WERI-Rb-1 (cell line): ENCODE data around the gene ADARB1.
"Not testable (repeated sequence)": the region's sequence is repeated elsewhere in the genome, so short reads cannot be mapped to it uniquely, and the experiment has no call there.

Experiments used
- DNase-seq: peaks from one replicate; pipeline ENCODE4 v3.0.0-alpha.2; 2020
- H3K27ac ChIP-seq: fragments of 250-450 bp; sonication (Bioruptor Pico); 2 replicates; pipeline ENCODE4 v1.5.1; 2020; ENCODE audit warnings: mild to moderate bottlenecking, moderate library complexity
- H3K27me3 ChIP-seq: fragments of 250-450 bp; sonication (Bioruptor Pico); 2 replicates; pipeline ENCODE4 v1.5.1; 2021; ENCODE audit warnings: mild to moderate bottlenecking, low read depth, moderate library complexity; ENCODE audit not compliant: insufficient read depth, severe bottlenecking
- H3K36me3 ChIP-seq: fragments of 250-450 bp; sonication (Bioruptor Pico); 2 replicates; pipeline ENCODE4 v1.5.1; 2020; ENCODE audit warnings: mild to moderate bottlenecking, moderate library complexity
- H3K4me3 ChIP-seq: 2 replicates; pipeline ENCODE4 v1.5.1; 2011; ENCODE audit warnings: low read depth, mild to moderate bottlenecking, control low read depth, low read length
- H3K9me3 ChIP-seq: fragments of 250-450 bp; sonication (Bioruptor Pico); 2 replicates; pipeline ENCODE4 v1.5.1; 2021; ENCODE audit warnings: mild to moderate bottlenecking, moderate library complexity; ENCODE audit not compliant: severe bottlenecking
- CTCF ChIP-seq: IDR thresholded peaks from 2 replicates; pipeline ENCODE4 v1.5.1; 2011; ENCODE audit warnings: low read depth, mild to moderate bottlenecking, control low read depth, inconsistent platforms, low read length

ADARB1 gene

GRCh38 chr21:45074048-45074817 lies at the start of gene ADARB1:
ADARB1 (plus strand) TSS chr21:45074580; CDS start chr21:45171657, 97,077 bp downstream.
- DNase-seq, result peak; percentile 85
- no peak for TF ChIP-seq CTCF
- H3K27ac ChIP-seq, result peak within 1 kb of the TSS; percentile 85
- H3K27me3 ChIP-seq, result no peaks in the 10 kb centered on the region
- H3K36me3 ChIP-seq, result 0 out of 2 replicates have a peak, but pooled peaks cover 2% of the 10 kb centered on the region
- H3K4me3 ChIP-seq, result peak within 1 kb of the TSS; percentile 77
- H3K9me3 ChIP-seq, result no peaks in the 10 kb centered on the region

GRCh38 chr21:45026066-45026745 lies 48.2 kb upstream of the ADARB1 start:
- no peaks in the 10 kb centered on the region for H3K36me3 ChIP-seq
- DNase-seq, result no peak
- H3K9me3 ChIP-seq, result peaks cover 21% of the 10 kb centered on the region
- H3K27ac ChIP-seq, result peak overlapping the region; percentile 43
- TF ChIP-seq CTCF, result no peak
- no peaks in the 10 kb centered on the region for H3K27me3 ChIP-seq
- no peak overlapping the region for H3K4me3 ChIP-seq

- Histone ChIP-seq H3K27me3 (no peaks in the 10 kb centered on the region), H3K36me3 (no peaks in the 10 kb centered on the region), H3K27ac (peak overlapping the region; percentile 43), H3K9me3 (peaks cover 21% of the 10 kb centered on the region), H3K4me3 (no peak overlapping the region)
- peak; percentile 92 for TF ChIP-seq CTCF
- peak; percentile 86 for DNase-seq
These were observed 47.6 kb upstream of the ADARB1 start for GRCh38 chr21:45026826-45027225.

GRCh38 chr21:45027241-45028196 lies 46.9 kb upstream of the ADARB1 start:
- H3K4me3 ChIP-seq, result no peak overlapping the region
- no peak for TF ChIP-seq CTCF
- H3K27ac ChIP-seq, result peak overlapping the region; percentile 43; the same call in 1 of the 2 replicates
- no peaks in the 10 kb centered on the region for H3K27me3 ChIP-seq
- H3K36me3 ChIP-seq, result no peaks in the 10 kb centered on the region
- H3K9me3 ChIP-seq, result peaks cover 19% of the 10 kb centered on the region
- no peak for DNase-seq

GRCh38 chr21:45028645-45029044 lies 45.7 kb upstream of the ADARB1 start:
- H3K4me3 ChIP-seq, H3K27me3 ChIP-seq, DNase-seq, H3K36me3 ChIP-seq, H3K9me3 ChIP-seq: not testable (repeated sequence)
- peak overlapping the region; percentile 91 for H3K27ac ChIP-seq
